ENCODE measurements around the gene GOLIM4. TPM values are rescaled to one million over a fixed set of nuclear protein-coding genes. Genes with fewer than 3 reads are reported as not detected.
A peak's percentile ranks its signal among the peaks of the same experiment; 100 is the strongest.

The GOLIM4 gene
- total RNA-seq, 1 donor from 2014 or later: 36.6 TPM

- no peak overlapping the region for H3K27ac Mint-ChIP-seq
- no peak for DNase-seq (ENCODE audit: extremely low spot score, unreplicated experiment)
- H3K36me3 Mint-ChIP-seq: peaks cover 22% of the 10 kb centered on the region
- peaks cover 55% of the 10 kb centered on the region for H3K4me1 Mint-ChIP-seq (ENCODE audit: unreplicated experiment)
- peaks cover 2% of the 10 kb centered on the region for H3K27me3 Mint-ChIP-seq
- no peak for TF ChIP-seq CTCF (conservative IDR thresholded peaks at IDR 0.05)
- H3K9me3 Mint-ChIP-seq: peaks cover 7% of the 10 kb centered on the region
- no peak overlapping the region for H3K4me3 Mint-ChIP-seq
These were observed 10.1 kb downstream of the GOLIM4 start for GRCh38 chr3:168085491-168086119.

DNA sequence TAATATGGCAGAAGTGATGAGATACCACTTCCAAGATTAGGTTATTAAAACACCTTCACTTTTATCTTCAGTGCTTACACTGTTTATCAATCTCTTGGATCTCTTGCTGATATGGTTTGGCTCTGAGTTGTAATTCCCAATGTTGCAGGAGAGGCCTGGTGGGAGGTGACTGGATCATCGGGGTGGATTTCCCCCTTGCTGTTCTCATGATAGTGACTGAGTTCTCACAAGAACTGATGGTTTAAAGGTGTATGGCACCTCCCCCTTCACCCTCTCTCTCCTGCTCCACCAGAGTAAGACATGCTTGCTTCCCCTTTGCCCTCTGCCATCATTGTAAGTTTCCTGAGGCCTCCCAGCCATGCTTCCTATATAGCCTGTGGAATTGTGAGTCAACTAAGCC, 11.8 kb downstream of the GOLIM4 start:
- Mint-ChIP-seq H3K27me3 (peaks cover 2% of the 10 kb centered on the region), H3K36me3 (peaks cover 18% of the 10 kb centered on the region), H3K9me3 (peaks cover 7% of the 10 kb centered on the region), H3K27ac (peak overlapping the region; percentile 10), H3K4me1 (ENCODE audit: unreplicated experiment) (peaks cover 47% of the 10 kb centered on the region), H3K4me3 (no peak overlapping the region)
- DNase-seq (ENCODE audit: extremely low spot score, unreplicated experiment): no peak
- no peak for TF ChIP-seq CTCF (conservative IDR thresholded peaks at IDR 0.05)

DNA sequence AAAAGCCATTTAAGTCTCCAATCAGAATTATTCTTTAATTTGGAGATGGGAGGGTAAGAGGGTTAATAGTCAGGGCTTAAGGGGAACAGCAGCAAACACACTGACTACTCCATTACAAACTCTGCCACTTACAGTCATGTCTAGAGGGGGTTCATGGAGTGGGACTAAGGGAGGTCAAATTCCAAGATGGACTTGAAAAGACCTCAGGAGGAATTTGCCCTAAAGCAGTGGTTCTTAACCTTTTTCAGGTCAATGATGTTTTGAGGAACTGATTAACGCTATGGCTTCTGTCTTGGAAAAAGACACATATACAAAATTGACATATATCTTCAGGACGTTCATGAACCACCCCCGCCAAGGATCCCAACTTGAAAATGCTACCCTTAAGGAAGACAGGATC, 13.9 kb downstream of the GOLIM4 start:
- H3K27me3 Mint-ChIP-seq: peaks cover 2% of the 10 kb centered on the region
- no peak for TF ChIP-seq CTCF (conservative IDR thresholded peaks at IDR 0.05)

GRCh38 chr3:168081171-168081771, 14.5 kb downstream of the GOLIM4 start:
- no peak overlapping the region for H3K4me3 Mint-ChIP-seq
- no peak overlapping the region for H3K27ac Mint-ChIP-seq
- no peak for DNase-seq (ENCODE audit: extremely low spot score, unreplicated experiment)
- peaks cover 2% of the 10 kb centered on the region for H3K27me3 Mint-ChIP-seq
- TF ChIP-seq CTCF (conservative IDR thresholded peaks at IDR 0.05): no peak
- peaks cover 37% of the 10 kb centered on the region for H3K4me1 Mint-ChIP-seq (ENCODE audit: unreplicated experiment)
- H3K9me3 Mint-ChIP-seq: peaks cover 7% of the 10 kb centered on the region
- peaks cover 23% of the 10 kb centered on the region for H3K36me3 Mint-ChIP-seq

More for the DNA sequence above, 13.9 kb downstream of the GOLIM4 start:
- H3K9me3 Mint-ChIP-seq: peaks cover 7% of the 10 kb centered on the region
- H3K4me1 Mint-ChIP-seq (ENCODE audit: unreplicated experiment): peaks cover 42% of the 10 kb centered on the region
- H3K27ac Mint-ChIP-seq: no peak overlapping the region
- no peak overlapping the region for H3K4me3 Mint-ChIP-seq
- no peak for DNase-seq (ENCODE audit: extremely low spot score, unreplicated experiment)
- peaks cover 22% of the 10 kb centered on the region for H3K36me3 Mint-ChIP-seq

- Mint-ChIP-seq H3K27ac (no peak overlapping the region), H3K4me1 (ENCODE audit: unreplicated experiment) (peaks cover 37% of the 10 kb centered on the region), H3K27me3 (peaks cover 2% of the 10 kb centered on the region), H3K9me3 (peaks cover 7% of the 10 kb centered on the region), H3K36me3 (peaks cover 23% of the 10 kb centered on the region), H3K4me3 (no peak overlapping the region)
- no peak for DNase-seq (ENCODE audit: extremely low spot score, unreplicated experiment)
- TF ChIP-seq CTCF (conservative IDR thresholded peaks at IDR 0.05): no peak
These were observed 15.1 kb downstream of the GOLIM4 start for GRCh38 chr3:168080499-168081170.

Data from type B pancreatic cell (in vitro differentiated cells).